ENCODE measurements around the gene KANSL1L.
A peak's percentile ranks its signal among the peaks of the same experiment; 100 is the strongest.
"Not testable (repeated sequence)": the region's sequence is repeated elsewhere in the genome, so short reads cannot be mapped to it uniquely, and the experiment has no call there.

Gene KANSL1L, protein sequence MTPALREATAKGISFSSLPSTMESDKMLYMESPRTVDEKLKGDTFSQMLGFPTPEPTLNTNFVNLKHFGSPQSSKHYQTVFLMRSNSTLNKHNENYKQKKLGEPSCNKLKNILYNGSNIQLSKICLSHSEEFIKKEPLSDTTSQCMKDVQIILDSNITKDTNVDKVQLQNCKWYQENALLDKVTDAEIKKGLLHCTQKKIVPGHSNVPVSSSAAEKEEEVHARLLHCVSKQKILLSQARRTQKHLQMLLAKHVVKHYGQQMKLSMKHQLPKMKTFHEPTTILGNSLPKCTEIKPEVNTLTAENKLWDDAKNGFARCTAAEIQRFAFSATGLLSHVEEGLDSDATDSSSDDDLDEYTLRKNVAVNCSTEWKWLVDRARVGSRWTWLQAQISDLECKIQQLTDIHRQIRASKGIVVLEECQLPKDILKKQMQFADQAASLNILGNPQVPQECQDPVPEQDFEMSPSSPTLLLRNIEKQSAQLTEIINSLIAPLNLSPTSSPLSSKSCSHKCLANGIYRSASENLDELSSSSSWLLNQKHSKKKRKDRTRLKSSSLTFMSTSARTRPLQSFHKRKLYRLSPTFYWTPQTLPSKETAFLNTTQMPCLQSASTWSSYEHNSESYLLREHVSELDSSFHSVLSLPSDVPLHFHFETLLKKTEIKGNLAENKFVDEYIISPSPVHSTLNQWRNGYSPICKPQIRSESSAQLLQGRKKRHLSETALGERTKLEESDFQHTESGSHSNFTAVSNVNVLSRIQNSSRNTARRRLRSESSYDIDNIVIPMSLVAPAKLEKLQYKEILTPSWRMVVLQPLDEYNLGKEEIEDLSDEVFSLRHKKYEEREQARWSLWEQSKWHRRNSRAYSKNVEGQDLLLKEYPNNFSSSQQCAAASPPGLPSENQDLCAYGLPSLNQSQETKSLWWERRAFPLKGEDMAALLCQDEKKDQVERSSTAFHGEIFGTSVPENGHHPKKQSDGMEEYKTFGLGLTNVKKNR

GRCh38 chr2:210171309-210172218, at the start of gene KANSL1L:
TSS of gene KANSL1L (minus strand) at chr2:210171409. CDS start at chr2:210154582, 16,827 bp downstream.
- DNase-seq (ENCODE audit: low read depth in 1 of 2, low spot score in 1 of 2): peak; percentile 93 to 97

- no peak for DNase-seq (ENCODE audit: low read depth in 1 of 2, low spot score in 1 of 2)
These were observed 43.9 kb upstream of the KANSL1L start for GRCh38 chr2:210215120-210215519.

GRCh38 chr2:210210185-210210584, 39.0 kb upstream of the KANSL1L start:
- DNase-seq (ENCODE audit: low read depth in 1 of 2, low spot score in 1 of 2): no peak

GRCh38 chr2:210207929-210208328, 36.7 kb upstream of the KANSL1L start:
- DNase-seq (ENCODE audit: low read depth in 1 of 2, low spot score in 1 of 2): no peak

GRCh38 chr2:210203558-210203957, 32.3 kb upstream of the KANSL1L start:
- no peak for DNase-seq (ENCODE audit: low read depth in 1 of 2, low spot score in 1 of 2)

DNA sequence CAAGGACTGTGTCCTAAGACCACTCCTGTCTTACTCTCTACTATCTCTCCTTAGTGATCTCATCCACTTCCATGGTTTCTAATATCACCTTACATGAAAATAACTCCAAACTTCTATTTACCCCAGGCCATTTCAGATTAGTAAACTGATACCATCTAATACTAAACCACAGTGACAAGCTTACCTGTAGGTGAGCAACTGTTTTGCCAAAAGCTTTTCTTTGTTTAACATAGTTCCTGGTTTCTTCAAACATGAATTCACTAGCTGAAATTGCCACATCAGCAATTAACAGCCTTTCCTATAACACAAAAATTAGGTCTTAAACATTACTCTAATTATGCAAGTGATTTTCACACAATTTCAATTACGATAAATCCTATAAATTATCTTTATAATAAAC, 31.9 kb upstream of the KANSL1L start:
- no peak for DNase-seq (ENCODE audit: low read depth in 1 of 2, low spot score in 1 of 2)

DNA sequence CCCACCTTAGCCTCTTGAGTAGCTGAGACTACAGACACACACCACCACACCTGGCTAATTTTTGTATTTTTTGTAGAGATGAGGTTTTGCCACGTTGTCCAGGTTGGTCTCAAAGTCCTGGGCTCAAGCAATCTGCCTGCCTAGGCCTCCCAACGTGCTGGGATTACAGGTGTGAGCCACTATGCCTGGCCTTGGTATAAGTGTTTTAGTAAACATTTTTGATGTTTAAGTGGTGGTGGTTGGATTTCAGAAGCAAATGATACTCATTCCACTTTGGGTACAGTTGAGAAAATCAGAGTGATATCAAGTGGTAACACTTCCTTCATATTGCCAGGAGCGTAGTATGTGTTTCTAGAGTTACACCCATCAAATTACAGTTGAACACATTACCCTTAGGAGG, 28.6 kb upstream of the KANSL1L start:
- DNase-seq (ENCODE audit: low read depth in 1 of 2, low spot score in 1 of 2): no peak

GRCh38 chr2:210199186-210199765, 28.1 kb upstream of the KANSL1L start:
- no peak for DNase-seq (ENCODE audit: low read depth in 1 of 2, low spot score in 1 of 2)

DNA sequence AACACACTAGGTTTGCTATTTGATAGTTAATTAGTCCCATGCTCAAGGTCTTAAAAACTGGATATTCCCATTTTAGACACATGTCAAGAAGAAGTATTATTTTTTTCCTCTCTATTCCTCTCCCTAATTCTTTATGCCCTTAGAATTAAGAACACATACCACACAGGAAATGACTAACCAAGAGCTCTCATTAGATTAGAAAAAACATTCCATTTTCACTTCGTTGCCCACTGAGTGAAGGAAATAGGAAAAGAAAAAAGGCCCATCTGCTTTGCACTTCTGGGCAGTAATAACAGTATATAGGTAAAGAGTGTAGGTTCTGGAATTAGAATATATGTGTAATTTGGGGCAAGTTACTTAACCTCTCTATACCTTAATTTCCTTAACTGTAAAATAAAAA, 27.1 kb upstream of the KANSL1L start:
- no peak for DNase-seq (ENCODE audit: low read depth in 1 of 2, low spot score in 1 of 2)

- no peak for DNase-seq (ENCODE audit: low read depth in 1 of 2, low spot score in 1 of 2)
These were observed 26.5 kb upstream of the KANSL1L start for GRCh38 chr2:210197720-210198119.

DNA sequence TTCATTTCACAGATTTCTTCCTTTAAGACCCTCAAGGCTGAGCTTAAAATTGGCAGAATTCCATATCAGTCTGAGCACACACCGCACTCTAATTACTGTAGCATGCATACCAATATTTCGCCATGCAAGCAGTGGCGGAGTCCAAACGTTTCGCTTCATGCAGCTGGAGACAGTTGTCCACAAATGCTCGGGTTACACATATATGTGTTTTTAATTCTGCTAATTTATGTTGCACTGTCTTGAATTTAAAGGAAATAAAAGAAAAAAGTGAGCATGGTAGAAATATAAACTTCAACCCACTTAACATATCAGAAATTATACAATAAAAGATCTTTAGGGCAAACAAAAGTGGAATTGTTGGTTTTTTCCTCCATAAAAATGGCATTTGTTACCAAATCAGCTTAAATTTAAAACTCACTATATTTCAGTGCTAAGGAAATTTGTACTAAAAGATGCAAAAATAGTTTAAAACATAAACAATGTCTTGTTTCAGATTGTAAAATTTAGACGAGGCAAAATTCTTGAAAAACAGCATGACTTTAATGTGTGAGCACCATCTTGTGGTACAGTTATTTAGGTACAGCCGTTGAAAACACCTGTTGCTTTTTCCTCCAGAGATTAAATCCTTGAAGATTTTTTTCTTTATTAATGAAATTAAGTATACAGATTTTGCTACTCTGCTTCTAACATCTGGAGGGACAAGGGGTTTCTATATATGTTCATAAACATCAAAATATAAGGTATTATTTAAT, 24.1 kb upstream of the KANSL1L start:
- no peak for DNase-seq (ENCODE audit: low read depth in 1 of 2, low spot score in 1 of 2)

DNA sequence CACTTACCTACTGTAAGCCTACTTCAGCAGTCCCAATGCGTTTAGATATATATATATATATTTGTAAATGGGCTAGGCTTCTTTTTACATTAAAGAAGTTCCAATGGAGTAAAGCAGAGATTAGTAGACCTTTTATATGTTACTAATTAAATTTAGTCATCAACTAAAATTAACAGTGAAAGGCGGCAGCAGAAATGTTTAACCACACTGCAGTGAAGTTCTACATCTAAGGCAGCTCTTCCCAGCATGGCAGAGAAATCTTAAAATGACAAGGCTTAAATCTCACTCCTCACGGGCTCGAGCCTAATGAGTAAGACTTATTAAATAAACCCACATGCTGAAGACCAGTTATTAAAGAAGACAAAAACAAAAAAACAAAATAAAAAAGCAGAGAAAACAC, 19.1 kb upstream of the KANSL1L start:
- DNase-seq (ENCODE audit: low read depth in 1 of 2, low spot score in 1 of 2): no peak

GRCh38 chr2:210189452-210190138, 18.4 kb upstream of the KANSL1L start:
- no peak for DNase-seq (ENCODE audit: low read depth in 1 of 2, low spot score in 1 of 2)

- DNase-seq (ENCODE audit: low read depth in 1 of 2, low spot score in 1 of 2): no peak
These were observed 17.5 kb upstream of the KANSL1L start for GRCh38 chr2:210188755-210189154.

DNA sequence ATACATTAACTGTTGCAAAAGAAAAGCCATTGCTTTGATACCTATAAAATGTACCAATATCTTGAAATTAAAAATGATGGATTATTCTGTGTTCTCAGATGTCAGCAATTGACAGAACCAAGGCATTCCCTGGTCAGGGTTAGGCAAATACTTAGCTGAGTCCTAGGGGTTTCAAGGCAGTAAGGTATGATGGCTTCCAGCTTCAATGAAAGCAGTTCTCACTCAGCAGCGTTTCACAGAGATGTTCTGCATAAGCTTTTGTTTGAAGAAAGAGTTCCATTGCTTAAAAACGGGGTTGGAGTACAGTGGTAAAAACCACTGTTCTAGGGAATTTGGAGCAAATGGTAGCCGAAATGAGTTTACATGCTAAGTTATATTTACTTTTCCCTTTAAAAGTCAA, 17.0 kb upstream of the KANSL1L start:
- DNase-seq (ENCODE audit: low read depth in 1 of 2, low spot score in 1 of 2): no peak

DNA sequence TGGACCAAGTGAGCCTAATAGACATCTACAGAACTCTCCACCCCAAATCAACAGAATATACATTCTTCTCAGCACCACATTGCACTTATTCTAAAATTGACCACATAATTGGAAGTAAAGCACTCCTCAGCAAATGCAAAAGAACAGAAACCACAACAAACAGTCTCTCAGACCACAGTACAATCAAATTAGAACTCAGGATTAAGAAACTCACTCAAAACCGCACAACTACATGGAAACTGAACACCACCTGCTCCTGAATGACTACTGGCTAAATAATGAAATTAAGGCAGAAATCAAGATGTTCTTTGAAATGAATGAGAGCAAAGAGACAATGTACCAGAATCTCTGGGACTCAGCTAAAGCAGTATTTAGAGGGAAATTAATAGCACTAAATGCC, 12.7 kb upstream of the KANSL1L start:
- DNase-seq (ENCODE audit: low read depth in 1 of 2, low spot score in 1 of 2): not testable (repeated sequence)

DNA sequence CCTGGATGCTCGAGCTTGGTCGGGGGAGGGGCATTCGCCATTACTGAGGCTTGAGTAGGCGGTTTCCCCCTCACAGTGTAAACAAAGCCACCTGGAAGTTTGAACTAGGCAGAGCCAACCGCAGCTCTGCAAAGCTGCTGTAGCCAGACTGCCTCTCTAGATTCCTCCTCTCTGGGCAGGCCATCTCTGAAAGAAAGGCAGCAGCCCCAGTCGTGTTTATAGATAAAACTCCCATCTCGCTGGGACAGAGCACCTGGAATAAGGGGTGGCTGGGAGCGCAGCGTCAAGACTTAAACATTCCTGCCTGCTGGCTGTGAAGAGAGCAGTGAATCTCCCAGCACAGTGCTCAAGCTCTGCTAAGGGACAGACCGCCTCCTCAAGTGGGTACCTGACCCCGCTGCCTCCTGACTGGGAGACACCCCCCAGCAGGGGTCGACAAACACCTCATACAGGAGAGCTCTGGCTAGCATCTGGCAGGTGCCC, 10.4 kb upstream of the KANSL1L start:
- not testable (repeated sequence) for DNase-seq (ENCODE audit: low read depth in 1 of 2, low spot score in 1 of 2)

- DNase-seq (ENCODE audit: low read depth in 1 of 2, low spot score in 1 of 2): not testable (repeated sequence)
These were observed 9.9 kb upstream of the KANSL1L start for GRCh38 chr2:210181033-210181605.

DNA sequence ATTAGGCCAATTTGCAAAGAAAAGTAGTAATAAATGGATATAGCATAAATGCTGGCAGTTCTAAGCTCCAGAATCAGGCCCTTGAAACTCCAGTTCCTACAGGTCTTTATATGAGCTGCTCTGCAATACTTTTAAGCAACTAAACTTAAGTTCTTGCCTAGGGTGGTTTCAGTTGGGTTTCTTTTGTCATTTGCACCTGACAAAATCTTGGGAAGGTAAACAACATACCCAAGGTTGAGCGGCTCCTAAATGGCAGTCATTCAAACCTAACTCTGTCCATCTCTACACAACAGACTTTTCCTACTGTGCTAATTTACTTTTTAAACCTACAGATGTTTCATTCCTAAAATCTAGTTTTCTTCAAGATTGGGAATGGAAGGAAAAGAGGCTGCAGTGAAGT, 9.3 kb upstream of the KANSL1L start:
- DNase-seq (ENCODE audit: low read depth in 1 of 2, low spot score in 1 of 2): no peak
